H1 (cell line): Measurements from ENCODE around the gene NMT2. TPM values are rescaled to one million over a fixed set of nuclear protein-coding genes. Genes with fewer than 3 reads are reported as not detected.

ENCODE experiments used
- CTCF ChIA-PET: fragments of 300-600 bp; sonication (Branson Sonifier 250); formaldehyde crosslinking; loops from one replicate; lab custom pipeline; 2021; ENCODE audit not compliant: partially characterized antibody; lab: Charles Lee
- POLR2A ChIA-PET: fragments of 300-600 bp; sonication (Branson Sonifier 250); formaldehyde crosslinking; loops from one replicate; lab custom pipeline; 2021; ENCODE audit warnings: inconsistent platforms; ENCODE audit not compliant: partially characterized antibody; lab: Charles Lee
- DNase-seq, 2 experiments: peaks; one replicate each; pipeline versions ENCODE4 v3.0.0 to v3.0.0-alpha.2; 2010 to 2022; ENCODE audit warnings: low spot score in 2 of 2, low read depth in 1 of 2, mixed read lengths in 1 of 2
- FAIRE-seq: peaks from 2 replicates; lab custom pipeline; 2011; peaks lifted over from hg19 to GRCh38; lab: Jason Lieb, UNC
- H2AFZ ChIP-seq: 2 replicates; pipeline ENCODE4 v1.8.1; 2012; ENCODE audit warnings: low read length, inconsistent platforms
- H2AK5ac ChIP-seq: 2 replicates; pipeline ENCODE4 v1.6.1; 2013; ENCODE audit warnings: low read depth, low read length
- H2BK120ac ChIP-seq: replicated peaks from 2 replicates; pipeline ENCODE3; 2013; ENCODE audit warnings: low read depth, low read length, inconsistent platforms
- H2BK12ac ChIP-seq: 2 replicates; pipeline ENCODE4 v1.6.1; 2013; ENCODE audit warnings: low read depth, low read length
- H2BK15ac ChIP-seq: 2 replicates; pipeline ENCODE4 v1.6.1; 2013; ENCODE audit warnings: low read length
- H2BK20ac ChIP-seq: 2 replicates; pipeline ENCODE4 v1.6.1; 2013; ENCODE audit warnings: low read length
- H2BK5ac ChIP-seq: 2 replicates; pipeline ENCODE4 v1.6.1; 2013; ENCODE audit warnings: low read depth, low read length
- H3K14ac ChIP-seq: 2 replicates; pipeline ENCODE4 v1.6.1; 2013; ENCODE audit warnings: inconsistent platforms; ENCODE audit not compliant: insufficient read length
- H3K18ac ChIP-seq: 2 replicates; pipeline ENCODE4 v1.6.1; 2013; ENCODE audit warnings: low read length; ENCODE audit errors: extremely low read depth
- H3K23ac ChIP-seq: 2 replicates; pipeline ENCODE4 v1.6.1; 2013; ENCODE audit warnings: inconsistent platforms; ENCODE audit not compliant: insufficient read length
- H3K23me2 ChIP-seq: 2 replicates; pipeline ENCODE4 v1.6.1; 2013; ENCODE audit warnings: low read depth, low read length
- H3K27ac ChIP-seq: 2 replicates; pipeline ENCODE4 v1.6.1; 2011; ENCODE audit warnings: low read depth, low read length, inconsistent platforms
- H3K27me3 ChIP-seq, 4 experiments: replicated peaks in 1 of 4; 1 replicate in 1 of 4; 2 replicates in 3 of 4; pipeline versions ENCODE4 v1.6.1 to v1.8.1; 2011 to 2013; ENCODE audit warnings: low read length in 3 of 4, mild to moderate bottlenecking in 3 of 4, inconsistent platforms in 2 of 4, mixed read lengths in 2 of 4, moderate library complexity in 1 of 4; ENCODE audit not compliant: control insufficient read depth in 3 of 4, insufficient read depth in 3 of 4; ENCODE audit errors: extremely low read depth in 1 of 4
- H3K36me3 ChIP-seq, 4 experiments: 2 replicates each; pipeline versions ENCODE4 v1.6.1 to v1.8.1; 2011 to 2013; ENCODE audit warnings: mild to moderate bottlenecking in 4 of 4, low read length in 3 of 4, moderate library complexity in 2 of 4, control low read depth in 1 of 4, inconsistent platforms in 1 of 4; ENCODE audit not compliant: insufficient read depth in 4 of 4, control insufficient read depth in 2 of 4
- H3K4ac ChIP-seq: replicated peaks from 2 replicates; pipeline ENCODE3; 2013; ENCODE audit warnings: low read length, low read depth, mixed read lengths, inconsistent platforms; ENCODE audit not compliant: insufficient read length
- H3K4me1 ChIP-seq, 4 experiments: replicated peaks in 1 of 4; 1 replicate in 1 of 4; 2 replicates in 3 of 4; pipeline versions ENCODE4 v1.6.1 to v1.8.1; 2011 to 2013; ENCODE audit warnings: low read length in 3 of 4, inconsistent platforms in 2 of 4, mixed read lengths in 1 of 4; ENCODE audit not compliant: insufficient read depth in 4 of 4, control insufficient read depth in 3 of 4
- H3K4me2 ChIP-seq, 2 experiments: 2 replicates each; pipeline versions ENCODE4 v1.6.1 to v1.8.1; 2011 to 2013; ENCODE audit warnings: low read depth in 2 of 2, low read length in 2 of 2, control low read depth in 1 of 2, inconsistent platforms in 1 of 2, mild to moderate bottlenecking in 1 of 2; ENCODE audit not compliant: insufficient read depth in 1 of 2
- H3K4me3 ChIP-seq, 4 experiments: fragments of 200-600, 300-600 bp in 1 of 4; sonication (generic), shearing (Covaris generic), sonication (Bioruptor Twin) in 1 of 4; 2 replicates each; pipeline versions ENCODE4 v1.5.1 to v1.8.1; 2011 to 2016; ENCODE audit warnings: low read length in 4 of 4, low read depth in 3 of 4, control low read depth in 2 of 4, inconsistent platforms in 2 of 4, mild to moderate bottlenecking in 2 of 4, mixed read lengths in 1 of 4, moderate library complexity in 1 of 4; ENCODE audit not compliant: insufficient read depth in 2 of 4; ENCODE audit errors: extremely low read depth in 1 of 4
- H3K56ac ChIP-seq: replicated peaks from 2 replicates; pipeline ENCODE3; 2013; ENCODE audit warnings: low read depth, mild to moderate bottlenecking, mixed read lengths, low read length, inconsistent platforms; ENCODE audit not compliant: insufficient read length
- H3K79me1 ChIP-seq: 2 replicates; pipeline ENCODE4 v1.6.1; 2013; ENCODE audit warnings: low read depth, low read length, control low read depth
- H3K79me2 ChIP-seq, 2 experiments: 2 replicates each; pipeline versions ENCODE4 v1.6.1 to v1.8.1; 2012 to 2013; ENCODE audit warnings: low read length in 2 of 2, mild to moderate bottlenecking in 2 of 2, inconsistent platforms in 1 of 2; ENCODE audit not compliant: insufficient read depth in 2 of 2, control insufficient read depth in 1 of 2
- H3K9ac ChIP-seq, 4 experiments: replicated peaks in 1 of 4; 1 replicate in 1 of 4; 2 replicates in 3 of 4; pipeline versions ENCODE4 v1.6.1 to v1.8.1; 2011 to 2013; ENCODE audit warnings: low read depth in 3 of 4, low read length in 3 of 4, control low read depth in 2 of 4, mild to moderate bottlenecking in 2 of 4, moderate library complexity in 2 of 4, inconsistent platforms in 1 of 4; ENCODE audit errors: extremely low read depth in 1 of 4
- H3K9me3 ChIP-seq, 2 experiments: 2 replicates each; pipeline versions ENCODE4 v1.6.1 to v1.8.1; 2012 to 2013; ENCODE audit warnings: mild to moderate bottlenecking in 2 of 2, moderate library complexity in 2 of 2, control low read depth in 1 of 2, inconsistent platforms in 1 of 2, low read depth in 1 of 2, low read length in 1 of 2, mixed read lengths in 1 of 2; ENCODE audit not compliant: insufficient read depth in 2 of 2
- H4K20me1 ChIP-seq, 2 experiments: replicated peaks in 1 of 2; 2 replicates each; pipeline versions ENCODE3 to v1.8.1; 2011 to 2013; ENCODE audit warnings: inconsistent platforms in 2 of 2, low read length in 2 of 2, mild to moderate bottlenecking in 1 of 2; ENCODE audit not compliant: insufficient read depth in 2 of 2, control insufficient read depth in 1 of 2
- H4K5ac ChIP-seq: 2 replicates; pipeline ENCODE4 v1.6.1; 2013; ENCODE audit warnings: low read length, low read depth, mixed read lengths, inconsistent platforms; ENCODE audit not compliant: insufficient read length
- H4K8ac ChIP-seq: 2 replicates; pipeline ENCODE4 v1.8.0; 2013; ENCODE audit warnings: mild to moderate bottlenecking, moderate library complexity, low read length, inconsistent platforms; ENCODE audit not compliant: insufficient read depth; ENCODE audit errors: extremely low read depth
- H4K91ac ChIP-seq: replicated peaks from 2 replicates; pipeline ENCODE3; 2013; ENCODE audit warnings: low read length, mixed read lengths, inconsistent platforms; ENCODE audit not compliant: insufficient read length
- CBX8 ChIP-seq: fragments of 300-800, 300-1000 bp; sonication (generic); IDR thresholded peaks from 2 replicates; pipeline ENCODE4 v1.7.1; 2016; ENCODE audit warnings: low read depth, low read length, borderline replicate concordance
- CHD1 ChIP-seq: IDR thresholded peaks from 2 replicates; pipeline ENCODE4 v1.6.1; 2012; ENCODE audit warnings: low read depth, low read length, improper control_type of control experiment
- EP300 ChIP-seq, 2 experiments: IDR thresholded peaks; 1 replicate in 1 of 2; 2 replicates in 1 of 2; pipeline ENCODE4 v1.6.1; 2011 to 2012; ENCODE audit warnings: low read depth in 2 of 2, low read length in 2 of 2, mild to moderate bottlenecking in 2 of 2, borderline replicate concordance in 1 of 2, inconsistent platforms in 1 of 2, moderate library complexity in 1 of 2
- FOSL1 ChIP-seq: IDR thresholded peaks from 2 replicates; pipeline ENCODE4 v1.6.1; 2011; ENCODE audit warnings: mild to moderate bottlenecking, low read depth, low read length, moderate library complexity; ENCODE audit not compliant: insufficient read depth
- GTF2F1 ChIP-seq: IDR thresholded peaks from 2 replicates; pipeline ENCODE4 v1.6.1; 2012; ENCODE audit warnings: low read depth, low read length, improper control_type of control experiment, borderline replicate concordance
- HDAC2 ChIP-seq, 2 experiments: fragments of 300-600 bp in 1 of 2; sonication (generic) in 1 of 2; IDR thresholded peaks; 2 replicates each; pipeline ENCODE4 v1.6.1; 2011 to 2012; ENCODE audit warnings: low read depth in 2 of 2, low read length in 2 of 2, mild to moderate bottlenecking in 2 of 2, moderate library complexity in 2 of 2, borderline replicate concordance in 1 of 2, inconsistent platforms in 1 of 2
- MAFK ChIP-seq: IDR thresholded peaks from 2 replicates; pipeline ENCODE4 v1.6.1; 2012; ENCODE audit warnings: low read depth, mild to moderate bottlenecking, improper control_type of control experiment, low read length
- SIX5 ChIP-seq: IDR thresholded peaks from 2 replicates; pipeline ENCODE4 v1.6.1; 2011; ENCODE audit warnings: mild to moderate bottlenecking, low read depth, low read length
- SRF ChIP-seq: IDR thresholded peaks from 2 replicates; pipeline ENCODE4 v1.6.1; 2011; ENCODE audit warnings: mild to moderate bottlenecking, low read depth, low read length, moderate library complexity
- TAF1 ChIP-seq: IDR thresholded peaks from 2 replicates; pipeline ENCODE4 v1.6.1; 2011; ENCODE audit warnings: mild to moderate bottlenecking, low read depth, low read length
- YY1 ChIP-seq: IDR thresholded peaks from 2 replicates; pipeline ENCODE4 v1.6.1; 2011; ENCODE audit warnings: low read depth, mild to moderate bottlenecking, low read length
- WGBS, 2 experiments: shearing (Covaris generic) in 1 of 2; methylation state at CpG; one replicate each; pipeline versions ENCODE4 v1.1.6 to v1.1.7; 2013 to 2015; ENCODE audit warnings: low lambda C conversion rate in 2 of 2, mixed read lengths in 2 of 2, inconsistent platforms in 1 of 2, low coverage in 1 of 2, missing lambda C conversion rate in 1 of 2; ENCODE audit not compliant: insufficient replicate concordance in 2 of 2, insufficient coverage in 1 of 2, insufficient read length in 1 of 2; ENCODE audit errors: extremely low coverage in 1 of 2, missing lambda C conversion rate in 1 of 2; 5-methylcytosine and 5-hydroxymethylcytosine counted together
- polyA plus RNA-seq, 7 experiments: library from polyadenylated mRNA; depleted of rRNA in 3 of 7; stranded (reverse) in 5 of 7; unstranded in 2 of 7; fragments of >200 nt in 5 of 7; fragments of 200-250 nt in 2 of 7; gene quantifications; 1 replicate in 5 of 7; 2 replicates in 1 of 7; 4 replicates in 1 of 7; pipeline versions ENCODE4 v1.2.1 to v1.2.3, GENCODE V29; 2011 to 2013; ENCODE audit warnings: missing spikeins in 2 of 7, mixed read lengths in 2 of 7
- total RNA-seq: library from RNA; stranded (reverse); fragmentation: NEBNext Ultra II Directional; extraction: Animal tissue kit (Norgen Biotek cat#: 25700); gene quantifications from 2 replicates; pipeline ENCODE4 v1.2.1, GENCODE V29; 2021

The NMT2 gene
- total and polyA plus RNA-seq, 2 of the 8 experiments (the other 6 are each of a cell fraction or from before 2014, with no cell fraction given): 4.4 to 15.4 TPM

GRCh38 chr10:15150563-15150962 is 17.9 kb downstream of the NMT2 start:
- H3K4me1 ChIP-seq: no peaks in the 10 kb centered on the region; a peak in 1 of 7 replicates
- H2BK120ac ChIP-seq: no peak overlapping the region
- peaks cover 0 to 4% of the 10 kb centered on the region in 2 experiments for H4K20me1 ChIP-seq
- no peak overlapping the region for H3K27ac ChIP-seq
- no peak overlapping the region for H2AK5ac ChIP-seq
- TF ChIP-seq GTF2F1 (no peak), CHD1 (no peak), SRF (no peak), EP300 (IDR thresholded peaks at IDR 0.05; ENCODE audit: borderline replicate concordance in 1 of 2, low read depth in 2 of 2, low read length in 2 of 2) (no peak), YY1 (no peak), MAFK (no peak), FOSL1 (no peak), TAF1 (no peak), HDAC2 (IDR thresholded peaks at IDR 0.05; ENCODE audit: borderline replicate concordance in 1 of 2, low read depth in 2 of 2, low read length in 2 of 2) (no peak), SIX5 (no peak), CBX8 (no peak)
- TF ChIP-seq, all 59 proteins: peak for 0
- H3K14ac ChIP-seq: no peak overlapping the region
- no peak overlapping the region for H2AFZ ChIP-seq
- H4K91ac ChIP-seq: no peak overlapping the region
- 93% methylated on average over 7 of the region's 7 CpGs; no CpG with 5 or more reads in 1 of the 2 experiments for WGBS, 2 experiments
- CTCF ChIA-PET: interaction anchor here (0.6 to 1.3 kb wide), 2 partner anchors 18 to 64 kb away, joined by 3 to 4 read pairs; partner anchors contain the start of gene NMT2
- H2BK5ac ChIP-seq: no peak overlapping the region
- DNase-seq (no peak), FAIRE-seq (no peak)
- no peaks in the 10 kb centered on the region; a peak in 1 of 7 replicates for H3K27me3 ChIP-seq
- no peak overlapping the region for H3K56ac ChIP-seq
- 0 out of 4 replicates have a peak, but pooled peaks cover 0 to 4% of the 10 kb centered on the region in 2 experiments for H3K9me3 ChIP-seq
- H3K23me2 ChIP-seq: peaks cover 8% of the 10 kb centered on the region; the same call in 1 of the 2 replicates
- no peak overlapping the region for H3K9ac ChIP-seq
- H3K4me2 ChIP-seq: no peak overlapping the region
- H3K36me3 ChIP-seq: no peaks in the 10 kb centered on the region
- H3K18ac ChIP-seq: no peak overlapping the region
- POLR2A ChIA-PET: interaction anchor here (0.7 kb wide), 1 partner anchor 17 kb away, joined by 3 read pairs; no protein-coding TSS in a partner anchor
- H2BK12ac ChIP-seq: no peak overlapping the region
- no peak overlapping the region for H4K8ac ChIP-seq
- peaks cover 0 to 18% of the 10 kb centered on the region in 2 experiments; a peak in 2 of 4 replicates for H3K79me2 ChIP-seq
- H4K5ac ChIP-seq: no peak overlapping the region
- H3K79me1 ChIP-seq: peaks cover 4% of the 10 kb centered on the region; the same call in 1 of the 2 replicates
- H2BK15ac ChIP-seq: no peak overlapping the region
- no peak overlapping the region for H2BK20ac ChIP-seq
- no peak overlapping the region for H3K23ac ChIP-seq
- no peak overlapping the region for H3K4me3 ChIP-seq
- H3K4ac ChIP-seq: no peak overlapping the region
